ENCODE data around the gene SBNO1.

Gene SBNO1

GRCh38 chr12:123284669-123285068 lies 80.0 kb downstream of the SBNO1 start:
- Histone ChIP-seq H3K4me1 (ENCODE audit: insufficient read depth, low read length) (no peaks in the 10 kb centered on the region), H3K27ac (ENCODE audit: low read depth, low read length) (no peak overlapping the region), H3K9me3 (ENCODE audit: low read length) (no peaks in the 10 kb centered on the region), H3K4me3 (ENCODE audit: low read depth in 1 of 2, low read length in 2 of 2) (no peak overlapping the region), H3K27me3 (ENCODE audit: control insufficient read depth in 1 of 2, insufficient read depth in 2 of 2, low read length in 2 of 2) (no peaks in the 10 kb centered on the region), H3K9ac (ENCODE audit: low read length) (no peak overlapping the region), H3K36me3 (ENCODE audit: insufficient read depth, low read length) (no peaks in the 10 kb centered on the region)

- H3K4me1 ChIP-seq (ENCODE audit: insufficient read depth, low read length) = no peaks in the 10 kb centered on the region
- no peaks in the 10 kb centered on the region for H3K27me3 ChIP-seq (ENCODE audit: control insufficient read depth in 1 of 2, insufficient read depth in 2 of 2, low read length in 2 of 2)
- H3K9ac ChIP-seq (ENCODE audit: low read length) = no peak overlapping the region
- H3K36me3 ChIP-seq (ENCODE audit: insufficient read depth, low read length) = no peaks in the 10 kb centered on the region
- H3K9me3 ChIP-seq (ENCODE audit: low read length) = no peaks in the 10 kb centered on the region
- no peak overlapping the region for H3K4me3 ChIP-seq (ENCODE audit: low read depth in 1 of 2, low read length in 2 of 2)
- H3K27ac ChIP-seq (ENCODE audit: low read depth, low read length) = no peak overlapping the region
Measured at GRCh38 chr12:123283461-123283860, 81.2 kb downstream of the SBNO1 start.

GRCh38 chr12:123282111-123282510 lies 82.5 kb downstream of the SBNO1 start:
- H3K27me3 ChIP-seq (ENCODE audit: control insufficient read depth in 1 of 2, insufficient read depth in 2 of 2, low read length in 2 of 2) = no peaks in the 10 kb centered on the region
- no peak overlapping the region for H3K27ac ChIP-seq (ENCODE audit: low read depth, low read length)
- no peak overlapping the region for H3K4me3 ChIP-seq (ENCODE audit: low read depth in 1 of 2, low read length in 2 of 2)

GRCh38 chr12:123280971-123281370 lies 83.7 kb downstream of the SBNO1 start:
- H3K27me3 ChIP-seq (ENCODE audit: control insufficient read depth in 1 of 2, insufficient read depth in 2 of 2, low read length in 2 of 2) = no peaks in the 10 kb centered on the region
- no peaks in the 10 kb centered on the region for H3K9me3 ChIP-seq (ENCODE audit: low read length)
- H3K27ac ChIP-seq (ENCODE audit: low read depth, low read length) = no peak overlapping the region
- H3K4me1 ChIP-seq (ENCODE audit: insufficient read depth, low read length) = no peaks in the 10 kb centered on the region
- no peak overlapping the region for H3K4me3 ChIP-seq (ENCODE audit: low read depth in 1 of 2, low read length in 2 of 2)
- H3K9ac ChIP-seq (ENCODE audit: low read length) = no peak overlapping the region
- no peaks in the 10 kb centered on the region for H3K36me3 ChIP-seq (ENCODE audit: insufficient read depth, low read length)

More at GRCh38 chr12:123282111-123282510, 82.5 kb downstream of the SBNO1 start:
- H3K9ac ChIP-seq (ENCODE audit: low read length) = no peak overlapping the region
- no peaks in the 10 kb centered on the region for H3K36me3 ChIP-seq (ENCODE audit: insufficient read depth, low read length)
- no peaks in the 10 kb centered on the region for H3K4me1 ChIP-seq (ENCODE audit: insufficient read depth, low read length)
- no peaks in the 10 kb centered on the region for H3K9me3 ChIP-seq (ENCODE audit: low read length)

- Histone ChIP-seq H3K4me3 (ENCODE audit: low read depth in 1 of 2, low read length in 2 of 2) (no peak overlapping the region), H3K4me1 (ENCODE audit: insufficient read depth, low read length) (no peaks in the 10 kb centered on the region), H3K27ac (ENCODE audit: low read depth, low read length) (no peak overlapping the region), H3K9me3 (ENCODE audit: low read length) (no peaks in the 10 kb centered on the region), H3K9ac (ENCODE audit: low read length) (no peak overlapping the region), H3K27me3 (ENCODE audit: control insufficient read depth in 1 of 2, insufficient read depth in 2 of 2, low read length in 2 of 2) (no peaks in the 10 kb centered on the region), H3K36me3 (ENCODE audit: insufficient read depth, low read length) (no peaks in the 10 kb centered on the region)
Measured at GRCh38 chr12:123278101-123278627, 86.5 kb downstream of the SBNO1 start.

GRCh38 chr12:123273166-123273565 lies 91.5 kb downstream of the SBNO1 start:
- no peaks in the 10 kb centered on the region for H3K27me3 ChIP-seq (ENCODE audit: control insufficient read depth in 1 of 2, insufficient read depth in 2 of 2, low read length in 2 of 2)
- peaks cover 26% of the 10 kb centered on the region for H3K4me1 ChIP-seq (ENCODE audit: insufficient read depth, low read length)
- no peak overlapping the region for H3K4me3 ChIP-seq (ENCODE audit: low read depth in 1 of 2, low read length in 2 of 2)
- H3K9ac ChIP-seq (ENCODE audit: low read length) = no peak overlapping the region
- no peaks in the 10 kb centered on the region for H3K36me3 ChIP-seq (ENCODE audit: insufficient read depth, low read length)
- no peaks in the 10 kb centered on the region for H3K9me3 ChIP-seq (ENCODE audit: low read length)
- H3K27ac ChIP-seq (ENCODE audit: low read depth, low read length) = no peak overlapping the region

- H3K36me3 ChIP-seq (ENCODE audit: insufficient read depth, low read length) = no peaks in the 10 kb centered on the region
- H3K27me3 ChIP-seq (ENCODE audit: control insufficient read depth in 1 of 2, insufficient read depth in 2 of 2, low read length in 2 of 2) = no peaks in the 10 kb centered on the region
- H3K4me3 ChIP-seq (ENCODE audit: low read depth in 1 of 2, low read length in 2 of 2) = peak overlapping the region in 1 of 2 donors; percentile 50
- no peaks in the 10 kb centered on the region for H3K9me3 ChIP-seq (ENCODE audit: low read length)
- H3K4me1 ChIP-seq (ENCODE audit: insufficient read depth, low read length) = peaks cover 31% of the 10 kb centered on the region
- no peak overlapping the region for H3K9ac ChIP-seq (ENCODE audit: low read length)
- H3K27ac ChIP-seq (ENCODE audit: low read depth, low read length) = peak overlapping the region; percentile 88
Measured at GRCh38 chr12:123271001-123271668, 93.5 kb downstream of the SBNO1 start.

GRCh38 chr12:123270214-123271000 lies 94.2 kb downstream of the SBNO1 start:
- Histone ChIP-seq H3K36me3 (ENCODE audit: insufficient read depth, low read length) (no peaks in the 10 kb centered on the region), H3K9me3 (ENCODE audit: low read length) (no peaks in the 10 kb centered on the region), H3K9ac (ENCODE audit: low read length) (peak overlapping the region; percentile 58), H3K27ac (ENCODE audit: low read depth, low read length) (peak overlapping the region; percentile 88), H3K27me3 (ENCODE audit: control insufficient read depth in 1 of 2, insufficient read depth in 2 of 2, low read length in 2 of 2) (no peaks in the 10 kb centered on the region), H3K4me1 (ENCODE audit: insufficient read depth, low read length) (peaks cover 31% of the 10 kb centered on the region), H3K4me3 (ENCODE audit: low read depth in 1 of 2, low read length in 2 of 2) (peak overlapping the region; percentile 50 to 66)

- peak overlapping the region; percentile 58 for H3K9ac ChIP-seq (ENCODE audit: low read length)
- H3K36me3 ChIP-seq (ENCODE audit: insufficient read depth, low read length) = peaks cover 4% of the 10 kb centered on the region
- peak overlapping the region; percentile 50 to 66 for H3K4me3 ChIP-seq (ENCODE audit: low read depth in 1 of 2, low read length in 2 of 2)
- no peaks in the 10 kb centered on the region for H3K27me3 ChIP-seq (ENCODE audit: control insufficient read depth in 1 of 2, insufficient read depth in 2 of 2, low read length in 2 of 2)
- peak overlapping the region; percentile 88 for H3K27ac ChIP-seq (ENCODE audit: low read depth, low read length)
- H3K9me3 ChIP-seq (ENCODE audit: low read length) = no peaks in the 10 kb centered on the region
- H3K4me1 ChIP-seq (ENCODE audit: insufficient read depth, low read length) = peaks cover 31% of the 10 kb centered on the region
Measured at GRCh38 chr12:123269896-123270213, 94.8 kb downstream of the SBNO1 start.

- H3K27ac ChIP-seq (ENCODE audit: low read depth, low read length) = peak overlapping the region; percentile 88
- H3K9me3 ChIP-seq (ENCODE audit: low read length) = no peaks in the 10 kb centered on the region
- peak overlapping the region; percentile 58 for H3K9ac ChIP-seq (ENCODE audit: low read length)
- peaks cover 8% of the 10 kb centered on the region for H3K36me3 ChIP-seq (ENCODE audit: insufficient read depth, low read length)
- H3K4me3 ChIP-seq (ENCODE audit: low read depth in 1 of 2, low read length in 2 of 2) = peak overlapping the region; percentile 50 to 66
- H3K4me1 ChIP-seq (ENCODE audit: insufficient read depth, low read length) = peaks cover 31% of the 10 kb centered on the region
- no peaks in the 10 kb centered on the region for H3K27me3 ChIP-seq (ENCODE audit: control insufficient read depth in 1 of 2, insufficient read depth in 2 of 2, low read length in 2 of 2)
Measured at GRCh38 chr12:123269395-123269892, 95.2 kb downstream of the SBNO1 start.

GRCh38 chr12:123268850-123269249 lies 95.8 kb downstream of the SBNO1 start:
- Histone ChIP-seq H3K4me3 (ENCODE audit: low read depth in 1 of 2, low read length in 2 of 2) (peak overlapping the region in 1 of 2 donors; percentile 50), H3K9ac (ENCODE audit: low read length) (no peak overlapping the region)

More at GRCh38 chr12:123268850-123269249, 95.8 kb downstream of the SBNO1 start:
- Histone ChIP-seq H3K36me3 (ENCODE audit: insufficient read depth, low read length) (peaks cover 8% of the 10 kb centered on the region), H3K4me1 (ENCODE audit: insufficient read depth, low read length) (peaks cover 31% of the 10 kb centered on the region), H3K9me3 (ENCODE audit: low read length) (no peaks in the 10 kb centered on the region), H3K27me3 (ENCODE audit: control insufficient read depth in 1 of 2, insufficient read depth in 2 of 2, low read length in 2 of 2) (no peaks in the 10 kb centered on the region), H3K27ac (ENCODE audit: low read depth, low read length) (peak overlapping the region; percentile 88)

All from muscle layer of colon (tissue), 2 donors.